HepG2 (cell line): ENCODE data around the gene SLC5A10. TPM values are rescaled to one million over a fixed set of nuclear protein-coding genes. Genes with fewer than 3 reads are reported as not detected.

Experiments
- ARNT2 ChIP-seq: sonication (generic); formaldehyde crosslinking; IDR thresholded peaks from 2 replicates; pipeline ENCODE4 v1.8.0; 2022; ENCODE audit warnings: mild to moderate bottlenecking, low read depth, missing genetic modification reagents, moderate library complexity
- ATM ChIP-seq: fragments of 450-650 bp; IDR thresholded peaks from 2 replicates; pipeline ENCODE4 v1.7.1; 2017; ENCODE audit warnings: mild to moderate bottlenecking, borderline replicate concordance
- ELF3 ChIP-seq: IDR thresholded peaks from 2 replicates; pipeline ENCODE4 v1.6.1; 2016; ENCODE audit warnings: missing genetic modification reagents, missing compliant biosample characterization
- GLI4 ChIP-seq: sonication (generic); formaldehyde crosslinking; IDR thresholded peaks from 2 replicates; pipeline ENCODE4 v1.5.1; 2020; ENCODE audit warnings: missing genetic modification reagents, mild to moderate bottlenecking, moderate library complexity, borderline replicate concordance
- MYC ChIP-seq: sonication (generic); formaldehyde crosslinking; IDR thresholded peaks from 2 replicates; pipeline ENCODE4 v1.9.0; 2021; ENCODE audit warnings: missing genetic modification reagents, borderline replicate concordance
- RBAK ChIP-seq: sonication (generic); formaldehyde crosslinking; IDR thresholded peaks from 2 replicates; pipeline ENCODE4 v1.5.1; 2020; ENCODE audit warnings: mild to moderate bottlenecking, missing genetic modification reagents
- U2AF2 ChIP-seq: fragments of 200-400 bp; formaldehyde crosslinking; IDR thresholded peaks from 2 replicates; pipeline ENCODE4 v1.6.1; 2017; ENCODE audit warnings: low read depth, mild to moderate bottlenecking, low read length
- ZFP41 ChIP-seq: sonication (generic); formaldehyde crosslinking; IDR thresholded peaks from 2 replicates; pipeline ENCODE4 v1.4.0; 2020; ENCODE audit warnings: mild to moderate bottlenecking, missing genetic modification reagents, borderline replicate concordance
- ZNF382 ChIP-seq: sonication (generic); formaldehyde crosslinking; IDR thresholded peaks from 2 replicates; pipeline ENCODE4 v1.5.0; 2020; ENCODE audit warnings: missing genetic modification reagents, mild to moderate bottlenecking, borderline replicate concordance
- ZNF567 ChIP-seq: sonication (generic); formaldehyde crosslinking; IDR thresholded peaks from 2 replicates; pipeline ENCODE4 v1.8.1; 2023; ENCODE audit warnings: mild to moderate bottlenecking, missing genetic modification reagents, borderline replicate concordance
- ZNF589 ChIP-seq: sonication (generic); formaldehyde crosslinking; conservative IDR thresholded peaks from 2 replicates; pipeline ENCODE4 v1.8.0; 2022; ENCODE audit warnings: mild to moderate bottlenecking, moderate library complexity, missing genetic modification reagents
- polyA plus RNA-seq, 8 experiments: library from polyadenylated mRNA; depleted of rRNA in 3 of 8; stranded (reverse) in 7 of 8; unstranded in 1 of 8; fragments of >200 nt; fragmentation: Illumina TruSeq in 4 of 8; extraction: Trizol in 4 of 8; gene quantifications; 2 replicates each; pipeline versions ENCODE4 v1.2.1 to v1.2.3, GENCODE V29; 2011 to 2016; ENCODE audit warnings: low read depth in 4 of 8, missing spikeins in 1 of 8, mixed read lengths in 1 of 8; ENCODE audit not compliant: insufficient read depth in 1 of 8
- total RNA-seq, 5 experiments: library from RNA; depleted of rRNA; stranded (reverse); fragments of >200 nt; fragmentation: Illumina TruSeq; extraction: Trizol; gene quantifications; 2 replicates each; pipeline ENCODE4 v1.2.3, GENCODE V29; 2016; ENCODE audit warnings: low read depth in 1 of 5
- TF ChIP-seq, protein P1 (sequence below): sonication (generic); formaldehyde crosslinking; IDR thresholded peaks from 2 replicates; pipeline ENCODE4 v1.8.0; 2022; ENCODE audit warnings: mild to moderate bottlenecking, missing genetic modification reagents, borderline replicate concordance
- TF ChIP-seq, protein P2 (sequence below), 2 experiments: sonication (generic) in 1 of 2; formaldehyde crosslinking in 1 of 2; IDR thresholded peaks; 2 replicates each; pipeline versions ENCODE4 v1.6.1 to v1.9.0; 2014 to 2022; ENCODE audit warnings: antibody characterized with exemption in 1 of 2, borderline replicate concordance in 1 of 2, inconsistent platforms in 1 of 2, low read depth in 1 of 2, missing genetic modification reagents in 1 of 2
- TF ChIP-seq, protein P3 (sequence below): sonication (generic); formaldehyde crosslinking; IDR thresholded peaks from 2 replicates; pipeline ENCODE4 v1.4.0; 2020; ENCODE audit warnings: missing genetic modification reagents

The SLC5A10 gene
- total and polyA plus RNA-seq, 2 of the 13 experiments (the other 11 are each of a cell fraction or from before 2014, with no cell fraction given) = 0.05 TPM; not detected in 1

DNA sequence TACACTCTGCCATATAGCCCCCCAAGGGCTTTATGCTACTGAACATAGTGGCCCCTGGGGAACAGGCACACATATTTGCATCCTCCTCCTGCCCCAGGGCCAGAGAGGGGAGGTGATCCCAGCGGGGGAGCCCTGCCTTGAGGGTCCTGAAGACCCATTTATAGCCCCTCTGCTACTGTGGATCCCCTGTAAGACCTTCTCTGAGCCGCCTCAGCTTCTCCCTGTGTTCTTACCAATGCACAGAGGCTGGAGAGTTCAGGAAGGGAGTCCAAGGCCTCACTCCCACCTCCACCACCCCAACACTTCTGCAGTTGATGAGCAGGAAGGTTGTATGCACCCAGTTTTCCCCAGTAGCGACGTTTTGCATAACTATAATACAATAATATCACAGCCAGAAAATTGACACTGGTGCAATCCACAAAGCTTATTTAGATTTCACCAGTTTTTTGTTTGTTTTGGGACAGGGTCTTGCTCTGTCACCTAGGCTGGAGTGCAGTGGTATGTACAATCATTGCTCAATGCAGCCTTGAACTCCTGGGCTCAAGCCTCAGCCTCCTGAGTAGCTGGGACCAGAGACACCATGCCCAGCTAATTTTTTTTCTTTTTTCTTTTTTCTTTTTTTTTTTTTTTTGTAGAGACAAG is 53.9 kb downstream of the SLC5A10 start (continued):
- TF ChIP-seq RBAK (CRISPR knock-in tag) = no peak
- TF ChIP-seq ZFP41 (CRISPR knock-in tag) = no peak
- no peak for TF ChIP-seq ZNF382 (CRISPR knock-in tag)
- peak; percentile 69 for TF ChIP-seq ELF3 (CRISPR knock-in tag)
- TF ChIP-seq ATM = no peak
- TF ChIP-seq, protein P1, sequence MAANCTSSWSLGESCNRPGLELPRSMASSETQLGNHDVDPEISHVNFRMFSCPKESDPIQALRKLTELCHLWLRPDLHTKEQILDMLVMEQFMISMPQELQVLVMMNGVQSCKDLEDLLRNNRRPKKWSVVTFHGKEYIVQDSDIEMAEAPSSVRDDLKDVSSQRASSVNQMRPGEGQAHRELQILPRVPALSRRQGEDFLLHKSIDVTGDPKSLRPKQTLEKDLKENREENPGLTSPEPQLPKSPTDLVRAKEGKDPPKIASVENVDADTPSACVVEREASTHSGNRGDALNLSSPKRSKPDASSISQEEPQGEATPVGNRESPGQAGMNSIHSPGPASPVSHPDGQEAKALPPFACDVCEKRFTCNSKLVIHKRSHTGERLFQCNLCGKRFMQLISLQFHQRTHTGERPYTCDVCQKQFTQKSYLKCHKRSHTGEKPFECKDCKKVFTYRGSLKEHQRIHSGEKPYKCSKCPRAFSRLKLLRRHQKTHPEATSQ (CRISPR knock-in tag) = no peak
- TF ChIP-seq, protein P2, sequence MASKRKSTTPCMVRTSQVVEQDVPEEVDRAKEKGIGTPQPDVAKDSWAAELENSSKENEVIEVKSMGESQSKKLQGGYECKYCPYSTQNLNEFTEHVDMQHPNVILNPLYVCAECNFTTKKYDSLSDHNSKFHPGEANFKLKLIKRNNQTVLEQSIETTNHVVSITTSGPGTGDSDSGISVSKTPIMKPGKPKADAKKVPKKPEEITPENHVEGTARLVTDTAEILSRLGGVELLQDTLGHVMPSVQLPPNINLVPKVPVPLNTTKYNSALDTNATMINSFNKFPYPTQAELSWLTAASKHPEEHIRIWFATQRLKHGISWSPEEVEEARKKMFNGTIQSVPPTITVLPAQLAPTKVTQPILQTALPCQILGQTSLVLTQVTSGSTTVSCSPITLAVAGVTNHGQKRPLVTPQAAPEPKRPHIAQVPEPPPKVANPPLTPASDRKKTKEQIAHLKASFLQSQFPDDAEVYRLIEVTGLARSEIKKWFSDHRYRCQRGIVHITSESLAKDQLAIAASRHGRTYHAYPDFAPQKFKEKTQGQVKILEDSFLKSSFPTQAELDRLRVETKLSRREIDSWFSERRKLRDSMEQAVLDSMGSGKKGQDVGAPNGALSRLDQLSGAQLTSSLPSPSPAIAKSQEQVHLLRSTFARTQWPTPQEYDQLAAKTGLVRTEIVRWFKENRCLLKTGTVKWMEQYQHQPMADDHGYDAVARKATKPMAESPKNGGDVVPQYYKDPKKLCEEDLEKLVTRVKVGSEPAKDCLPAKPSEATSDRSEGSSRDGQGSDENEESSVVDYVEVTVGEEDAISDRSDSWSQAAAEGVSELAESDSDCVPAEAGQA (IDR thresholded peaks at IDR 0.05; ENCODE audit: low read depth) = 0 out of 2 replicates have a peak, but pooled peaks have one; percentile 45
- TF ChIP-seq, protein P2 (CRISPR knock-in tag; IDR thresholded peaks at IDR 0.05; ENCODE audit: borderline replicate concordance) = no peak
- no peak for TF ChIP-seq ARNT2 (CRISPR knock-in tag)
- no peak for TF ChIP-seq GLI4
- no peak for TF ChIP-seq ZNF589
- TF ChIP-seq ZNF567 (CRISPR knock-in tag) = no peak
- no peak for TF ChIP-seq MYC (CRISPR knock-in tag)
- TF ChIP-seq, protein P3, sequence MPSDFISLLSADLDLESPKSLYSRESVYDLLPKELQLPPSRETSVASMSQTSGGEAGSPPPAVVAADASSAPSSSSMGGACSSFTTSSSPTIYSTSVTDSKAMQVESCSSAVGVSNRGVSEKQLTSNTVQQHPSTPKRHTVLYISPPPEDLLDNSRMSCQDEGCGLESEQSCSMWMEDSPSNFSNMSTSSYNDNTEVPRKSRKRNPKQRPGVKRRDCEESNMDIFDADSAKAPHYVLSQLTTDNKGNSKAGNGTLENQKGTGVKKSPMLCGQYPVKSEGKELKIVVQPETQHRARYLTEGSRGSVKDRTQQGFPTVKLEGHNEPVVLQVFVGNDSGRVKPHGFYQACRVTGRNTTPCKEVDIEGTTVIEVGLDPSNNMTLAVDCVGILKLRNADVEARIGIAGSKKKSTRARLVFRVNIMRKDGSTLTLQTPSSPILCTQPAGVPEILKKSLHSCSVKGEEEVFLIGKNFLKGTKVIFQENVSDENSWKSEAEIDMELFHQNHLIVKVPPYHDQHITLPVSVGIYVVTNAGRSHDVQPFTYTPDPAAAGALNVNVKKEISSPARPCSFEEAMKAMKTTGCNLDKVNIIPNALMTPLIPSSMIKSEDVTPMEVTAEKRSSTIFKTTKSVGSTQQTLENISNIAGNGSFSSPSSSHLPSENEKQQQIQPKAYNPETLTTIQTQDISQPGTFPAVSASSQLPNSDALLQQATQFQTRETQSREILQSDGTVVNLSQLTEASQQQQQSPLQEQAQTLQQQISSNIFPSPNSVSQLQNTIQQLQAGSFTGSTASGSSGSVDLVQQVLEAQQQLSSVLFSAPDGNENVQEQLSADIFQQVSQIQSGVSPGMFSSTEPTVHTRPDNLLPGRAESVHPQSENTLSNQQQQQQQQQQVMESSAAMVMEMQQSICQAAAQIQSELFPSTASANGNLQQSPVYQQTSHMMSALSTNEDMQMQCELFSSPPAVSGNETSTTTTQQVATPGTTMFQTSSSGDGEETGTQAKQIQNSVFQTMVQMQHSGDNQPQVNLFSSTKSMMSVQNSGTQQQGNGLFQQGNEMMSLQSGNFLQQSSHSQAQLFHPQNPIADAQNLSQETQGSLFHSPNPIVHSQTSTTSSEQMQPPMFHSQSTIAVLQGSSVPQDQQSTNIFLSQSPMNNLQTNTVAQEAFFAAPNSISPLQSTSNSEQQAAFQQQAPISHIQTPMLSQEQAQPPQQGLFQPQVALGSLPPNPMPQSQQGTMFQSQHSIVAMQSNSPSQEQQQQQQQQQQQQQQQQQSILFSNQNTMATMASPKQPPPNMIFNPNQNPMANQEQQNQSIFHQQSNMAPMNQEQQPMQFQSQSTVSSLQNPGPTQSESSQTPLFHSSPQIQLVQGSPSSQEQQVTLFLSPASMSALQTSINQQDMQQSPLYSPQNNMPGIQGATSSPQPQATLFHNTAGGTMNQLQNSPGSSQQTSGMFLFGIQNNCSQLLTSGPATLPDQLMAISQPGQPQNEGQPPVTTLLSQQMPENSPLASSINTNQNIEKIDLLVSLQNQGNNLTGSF (CRISPR knock-in tag) = no peak
- no peak for TF ChIP-seq U2AF2
